Retinal pigment epithelial cell (primary cell): Measurements from ENCODE around the gene G2E3.

Experiments used
- DNase-seq: peaks from one replicate; pipeline ENCODE4 v3.0.0-alpha.2; 2010; ENCODE audit warnings: low read depth
- H3K4me3 ChIP-seq: 2 replicates; pipeline ENCODE4 v1.5.1; 2011; ENCODE audit warnings: mild to moderate bottlenecking, low read length, control low read depth, moderate library complexity
- CTCF ChIP-seq: conservative IDR thresholded peaks from 2 replicates; pipeline ENCODE4 v1.5.1; 2011; ENCODE audit warnings: low read depth, low read length, control low read depth, inconsistent platforms

G2E3 gene

GRCh38 chr14:30547388-30548048, 11.4 kb upstream of the G2E3 start:
- no peak for TF ChIP-seq CTCF
- DNase-seq, result no peak
- H3K4me3 ChIP-seq, result no peak overlapping the region

GRCh38 chr14:30550335-30550734, 8.6 kb upstream of the G2E3 start:
- no peak for DNase-seq
- TF ChIP-seq CTCF, result no peak
- H3K4me3 ChIP-seq, result no peak overlapping the region

GRCh38 chr14:30551460-30551859, 7.5 kb upstream of the G2E3 start:
- no peak for DNase-seq
- TF ChIP-seq CTCF, result no peak

GRCh38 chr14:30553311-30553989, 5.5 kb upstream of the G2E3 start:
- TF ChIP-seq CTCF, result no peak
- H3K4me3 ChIP-seq, result no peak overlapping the region
- no peak for DNase-seq

More at GRCh38 chr14:30551460-30551859, 7.5 kb upstream of the G2E3 start:
- no peak overlapping the region for H3K4me3 ChIP-seq

GRCh38 chr14:30558362-30558674, 640 bp upstream of the G2E3 start:
- H3K4me3 ChIP-seq, result peak overlapping the region; percentile 94
- TF ChIP-seq CTCF, result no peak
- no peak for DNase-seq

GRCh38 chr14:30559638-30560091, 707 bp downstream of the G2E3 start:
- peak overlapping the region; percentile 94 for H3K4me3 ChIP-seq
- TF ChIP-seq CTCF, result no peak
- no peak for DNase-seq

GRCh38 chr14:30560581-30560980, 1.6 kb downstream of the G2E3 start:
- no peak for TF ChIP-seq CTCF
- H3K4me3 ChIP-seq, result peak overlapping the region; percentile 94
- no peak for DNase-seq
